Endothelial cell of umbilical vein (primary cell): Measurements from ENCODE around the gene ELMO1.

Experiments used
- CTCF ChIP-seq, 2 donors: IDR thresholded peaks; 1 replicate in 1 of 2; 2 replicates in 1 of 2; pipeline ENCODE4 v1.5.1; 2011; ENCODE audit warnings: low read length in 2 of 2, mild to moderate bottlenecking in 2 of 2, moderate library complexity in 2 of 2, control low read depth in 1 of 2, inconsistent platforms in 1 of 2, low read depth in 1 of 2; ENCODE audit not compliant: insufficient read depth in 1 of 2; ENCODE audit errors: extremely low read depth in 1 of 2
- EZH2 ChIP-seq: IDR thresholded peaks from 2 replicates; pipeline ENCODE4 v1.6.1; 2012; ENCODE audit warnings: borderline replicate concordance, low read depth, mild to moderate bottlenecking, moderate library complexity, low read length, inconsistent platforms; ENCODE audit not compliant: severe bottlenecking
- POLR2AphosphoS5 ChIP-seq: IDR thresholded peaks from 2 replicates; pipeline ENCODE4 v1.6.1; 2012; ENCODE audit warnings: low read depth, mild to moderate bottlenecking, control low read depth, low read length, moderate library complexity; ENCODE audit not compliant: insufficient read depth

DNA sequence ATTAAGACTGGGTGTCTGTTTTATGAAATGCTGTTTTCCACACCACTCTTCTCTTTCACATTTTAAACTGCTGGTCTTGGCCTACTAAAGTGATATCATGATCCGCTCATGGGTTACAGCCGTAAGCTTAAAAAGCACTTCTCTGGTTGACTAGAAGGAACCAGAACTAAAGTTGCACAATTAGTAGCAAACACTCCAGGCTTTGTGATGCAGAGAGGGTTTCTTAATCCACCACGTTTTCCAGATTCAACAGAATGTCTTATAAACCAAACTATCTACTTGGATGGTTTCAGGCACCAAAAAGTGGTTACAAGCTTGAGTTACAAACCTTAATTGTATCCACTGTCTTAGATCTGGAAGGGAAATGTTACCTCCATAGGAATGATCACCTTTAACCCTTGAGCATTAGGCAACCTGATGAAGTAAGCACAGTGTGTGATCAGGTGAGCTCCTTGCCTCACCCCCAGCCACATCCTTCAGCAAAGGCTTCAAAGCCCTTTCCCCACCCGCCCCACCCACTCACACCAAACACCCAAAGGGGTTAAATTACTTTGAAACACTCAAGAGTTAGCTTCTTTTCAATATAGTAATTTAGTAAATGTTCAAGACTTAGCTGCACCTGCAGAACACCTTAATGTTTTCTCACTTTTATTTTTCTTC is 3.5 kb downstream of the ELMO1 start:
- no peak for TF ChIP-seq CTCF (IDR thresholded peaks at IDR 0.05; ENCODE audit: extremely low read depth in 1 of 2, insufficient read depth in 1 of 2, low read depth in 1 of 2, low read length in 2 of 2)
- no peak for TF ChIP-seq EZH2
- no peak for TF ChIP-seq POLR2AphosphoS5
